B cell (primary cell): Measurements from ENCODE around the gene RCAN3. TPM values are rescaled to one million over a fixed set of nuclear protein-coding genes. Genes with fewer than 3 reads are reported as not detected.

Experiments
- ATAC-seq: fragments of 200-7000 bp; cut with Tn5 transposase; one replicate; pipeline ENCODE4 v1.10.0; 2021; ENCODE audit warnings: low read depth, mild to moderate bottlenecking, moderate number of reproducible peaks, moderate library complexity
- CTCF ChIA-PET: fragments of 350-600 bp; sonication (Branson Sonifier 250); formaldehyde crosslinking; loops from one replicate; lab custom pipeline; 2021; ENCODE audit warnings: antibody characterized with exemption, inconsistent platforms; lab: Charles Lee
- POLR2A ChIA-PET: fragments of 350-600 bp; sonication (Branson Sonifier 250); formaldehyde crosslinking; loops from one replicate; lab custom pipeline; 2021; ENCODE audit warnings: antibody characterized with exemption; lab: Charles Lee
- DNase-seq: peaks from one replicate; pipeline ENCODE4 v3.0.0; 2013
- H2AFZ ChIP-seq: 2 replicates; pipeline ENCODE4 v1.6.1; 2012; ENCODE audit warnings: mild to moderate bottlenecking, low read depth, low read length; ENCODE audit not compliant: insufficient read depth, poor library complexity, severe bottlenecking
- H3K27ac ChIP-seq, 2 donors: 1 replicate in 1 of 2; 2 replicates in 1 of 2; pipeline ENCODE4 v1.5.1; 2012 to 2013; ENCODE audit warnings: low read length in 2 of 2, mild to moderate bottlenecking in 2 of 2, moderate library complexity in 1 of 2
- H3K27me3 ChIP-seq, 4 experiments: fragments of 200-600 bp in 1 of 4; sonication (generic) in 1 of 4; replicated peaks in 1 of 4; 1 replicate in 2 of 4; 2 replicates in 2 of 4; pipeline versions ENCODE4 v1.6.1 to v1.7.0; 2013 to 2016; ENCODE audit warnings: low read length in 3 of 4, mild to moderate bottlenecking in 2 of 4, mixed read lengths in 1 of 4, moderate library complexity in 1 of 4; ENCODE audit not compliant: insufficient read depth in 4 of 4, control insufficient read depth in 3 of 4; ENCODE audit errors: control extremely low read depth in 1 of 4
- H3K36me3 ChIP-seq, 2 experiments: replicated peaks in 1 of 2; 1 replicate in 1 of 2; 2 replicates in 1 of 2; pipeline versions ENCODE4 v1.6.1 to v1.7.1; 2013; ENCODE audit warnings: low read length in 1 of 2; ENCODE audit not compliant: insufficient read depth in 2 of 2, control insufficient read depth in 1 of 2; ENCODE audit errors: control extremely low read depth in 1 of 2, extremely low read depth in 1 of 2
- H3K4me1 ChIP-seq, 2 donors: fragments of 200-600 bp in 1 of 2; sonication (generic) in 1 of 2; 1 replicate in 1 of 2; 2 replicates in 1 of 2; pipeline versions ENCODE4 v1.5.1 to v1.6.1; 2013 to 2017; ENCODE audit warnings: low read length in 2 of 2; ENCODE audit not compliant: control insufficient read depth in 2 of 2, insufficient read depth in 2 of 2
- H3K4me2 ChIP-seq: replicated peaks from 2 replicates; pipeline ENCODE3; 2012; ENCODE audit warnings: mild to moderate bottlenecking, low read depth, low read length; ENCODE audit not compliant: poor library complexity, severe bottlenecking
- H3K4me3 ChIP-seq, 5 experiments: fragments of 200-600 bp in 1 of 5; sonication (generic) in 1 of 5; 1 replicate in 3 of 5; 2 replicates in 2 of 5; pipeline versions ENCODE4 v1.5.1 to v1.7.0; 2011 to 2016; ENCODE audit warnings: low read length in 4 of 5, mild to moderate bottlenecking in 4 of 5, low read depth in 2 of 5, control low read depth in 1 of 5, moderate library complexity in 1 of 5; ENCODE audit not compliant: insufficient read depth in 1 of 5; ENCODE audit errors: control extremely low read depth in 1 of 5, extremely low read depth in 1 of 5
- H3K79me2 ChIP-seq: fragments of 200-600 bp; sonication (generic); one replicate; pipeline ENCODE4 v1.6.0; 2016; ENCODE audit warnings: low read length; ENCODE audit not compliant: control insufficient read depth, insufficient read depth
- H3K9ac ChIP-seq: fragments of 200-600 bp; sonication (generic); 2 replicates; pipeline ENCODE4 v1.6.1; 2017; ENCODE audit warnings: mild to moderate bottlenecking, low read length, moderate library complexity
- H3K9me3 ChIP-seq, 3 donors: one replicate each; pipeline versions ENCODE4 v1.6.1 to v1.7.1; 2013; ENCODE audit warnings: low read length in 2 of 3; ENCODE audit not compliant: control insufficient read depth in 2 of 3, insufficient read depth in 1 of 3; ENCODE audit errors: control extremely low read depth in 1 of 3
- H4K20me1 ChIP-seq: 2 replicates; pipeline ENCODE4 v1.6.0; 2012; ENCODE audit warnings: mild to moderate bottlenecking, low read length; ENCODE audit not compliant: insufficient read depth, control insufficient read depth, poor library complexity, severe bottlenecking
- H3K27ac Mint-ChIP-seq: one replicate; pipeline ENCODE4 v1.8.0; 2021; ENCODE audit warnings: mixed read lengths
- H3K27me3 Mint-ChIP-seq: one replicate; pipeline ENCODE4 v1.8.0; 2021; ENCODE audit warnings: mixed read lengths
- H3K4me1 Mint-ChIP-seq: one replicate; pipeline ENCODE4 v1.8.0; 2021; ENCODE audit warnings: mixed read lengths
- H3K4me3 Mint-ChIP-seq: one replicate; pipeline ENCODE4 v1.8.0; 2021; ENCODE audit warnings: mixed read lengths
- H3K9me3 Mint-ChIP-seq: one replicate; pipeline ENCODE4 v1.8.0; 2022; ENCODE audit warnings: mixed read lengths; ENCODE audit not compliant: insufficient read depth
- CTCF ChIP-seq: fragments of 200-600 bp; IDR thresholded peaks from one replicate; pipeline ENCODE4 v1.8.0; 2022; ENCODE audit warnings: antibody characterized with exemption, mild to moderate bottlenecking
- EZH2 ChIP-seq: IDR thresholded peaks from 2 replicates; pipeline ENCODE4 v1.6.1; 2012; ENCODE audit warnings: borderline replicate concordance, low read depth, mild to moderate bottlenecking, moderate library complexity, low read length; ENCODE audit not compliant: insufficient read depth, poor library complexity, severe bottlenecking
- WGBS: methylation state at CpG from one replicate; pipeline ENCODE4 v1.1.5; 2013; ENCODE audit warnings: missing lambda C conversion rate; ENCODE audit not compliant: insufficient coverage; 5-methylcytosine and 5-hydroxymethylcytosine counted together
- intact Hi-C: fragments of 100-400 bp; cut with micrococcal nuclease; formaldehyde crosslinking; loops from one replicate; pipeline ENCODE4 v1.10.0; 2022
- polyA plus RNA-seq: library from polyadenylated mRNA; depleted of rRNA; stranded (reverse); fragments of >200 nt; gene quantifications from 2 replicates; pipeline ENCODE4 v1.2.3, GENCODE V29; 2012
- total RNA-seq, 2 donors: library from RNA; stranded (reverse); fragments of 120-200 nt in 1 of 2; gene quantifications; 1 replicate in 1 of 2; 2 replicates in 1 of 2; pipeline versions ENCODE4 v1.2.3 to v1.2.4, GENCODE V29; 2013 to 2022

RCAN3 gene
- total and polyA plus RNA-seq, 2 donors (not counting 1 experiment from before 2014, with no cell fraction given), result 19.3 to 37.3 TPM

- peaks cover 5 to 7% of the 10 kb centered on the region in 2 donors for H3K4me1 ChIP-seq
- no peak for TF ChIP-seq CTCF
- no peak for TF ChIP-seq EZH2
- ChIA-PET CTCF (interaction anchor here (0.5 kb wide), 1 partner anchor 74 kb away, joined by 3 read pairs; no protein-coding TSS in a partner anchor), POLR2A (no interaction called here)
- Mint-ChIP-seq H3K4me1 (peaks cover 7% of the 10 kb centered on the region), H3K27me3 (no peaks in the 10 kb centered on the region), H3K9me3 (no peaks in the 10 kb centered on the region), H3K4me3 (no peak overlapping the region), H3K27ac (no peak overlapping the region)
- no peak overlapping the region for H3K4me3 ChIP-seq
- no peaks in the 10 kb centered on the region for H4K20me1 ChIP-seq
- no peak overlapping the region for H3K4me2 ChIP-seq
- DNase-seq, result no peak
- H3K9me3 ChIP-seq, result peaks cover 0 to 6% (median 0%) of the 10 kb centered on the region in 3 donors
- no peak for ATAC-seq
- no peaks in the 10 kb centered on the region for H3K79me2 ChIP-seq
- intact Hi-C loops, result no loop called here
- H2AFZ ChIP-seq, result no peak overlapping the region
- no peak overlapping the region for H3K27ac ChIP-seq
- no peaks in the 10 kb centered on the region for H3K27me3 ChIP-seq
- no peak overlapping the region for H3K9ac ChIP-seq
- WGBS, result 93% methylated on average over 12 of the region's 14 CpGs
- H3K36me3 ChIP-seq, result peaks cover 0 to 63% of the 10 kb centered on the region in 2 experiments
These were observed 38.6 kb upstream of the RCAN3 start for GRCh38 chr1:24463776-24464735.

- intact Hi-C loops, result no loop called here
- 81% methylated on average over 4 of the region's 4 CpGs for WGBS
- ChIA-PET CTCF (no interaction called here), POLR2A (no interaction called here)
- Mint-ChIP-seq H3K4me1 (peaks cover 7% of the 10 kb centered on the region), H3K9me3 (no peaks in the 10 kb centered on the region), H3K27me3 (no peaks in the 10 kb centered on the region), H3K27ac (no peak overlapping the region), H3K4me3 (no peak overlapping the region)
- Histone ChIP-seq H4K20me1 (no peaks in the 10 kb centered on the region), H3K79me2 (no peaks in the 10 kb centered on the region), H3K4me2 (no peak overlapping the region), H2AFZ (no peak overlapping the region), H3K4me3 (no peak overlapping the region), H3K27ac (no peak overlapping the region), H3K36me3 (peaks cover 0 to 55% of the 10 kb centered on the region in 2 experiments), H3K27me3 (no peaks in the 10 kb centered on the region), H3K4me1 (peaks cover 5 to 7% of the 10 kb centered on the region in 2 donors), H3K9ac (no peak overlapping the region), H3K9me3 (peaks cover 0 to 6% (median 0%) of the 10 kb centered on the region in 3 donors)
- TF ChIP-seq CTCF (no peak), EZH2 (no peak)
- DNase-seq, result no peak
- no peak for ATAC-seq
These were observed 37.5 kb upstream of the RCAN3 start for GRCh38 chr1:24465099-24465498.
